Fibroblast of the aortic adventitia (primary cell): Measurements from ENCODE around the gene TNRC18. TPM values are rescaled to one million over a fixed set of nuclear protein-coding genes. Genes with fewer than 3 reads are reported as not detected.

Source experiments
- DNase-seq: peaks from one replicate; pipeline ENCODE4 v3.0.0-alpha.2; 2010; ENCODE audit warnings: low read depth
- H3K4me3 ChIP-seq: 2 replicates; pipeline ENCODE4 v1.5.1; 2011; ENCODE audit warnings: low read depth, mild to moderate bottlenecking, control low read depth, low read length, moderate library complexity
- CTCF ChIP-seq: IDR thresholded peaks from 2 replicates; pipeline ENCODE4 v1.5.1; 2011; ENCODE audit warnings: mild to moderate bottlenecking, low read length, control low read depth, inconsistent platforms; ENCODE audit not compliant: insufficient read depth
- total RNA-seq: library from RNA; depleted of rRNA; stranded (reverse); fragments of >200 nt; gene quantifications from 2 replicates; pipeline ENCODE4 v1.2.3, GENCODE V29; 2012; ENCODE audit warnings: low replicate concordance

Gene TNRC18
- total RNA-seq, 1 donor = 57.8 TPM

GRCh38 chr7:5429253-5429856, 5.7 kb upstream of the TNRC18 start:
- DNase-seq = peak; percentile 37
- TF ChIP-seq CTCF = no peak
- peak overlapping the region; percentile 91 for H3K4me3 ChIP-seq

- peak overlapping the region; percentile 91 for H3K4me3 ChIP-seq
- peak; percentile 37 for TF ChIP-seq CTCF
- DNase-seq = peak; percentile 93
These were observed 5.0 kb upstream of the TNRC18 start for GRCh38 chr7:5428478-5429252.

- DNase-seq = peak; percentile 62
- TF ChIP-seq CTCF = no peak
These were observed 2.5 kb upstream of the TNRC18 start for GRCh38 chr7:5426226-5426475.

GRCh38 chr7:5425507-5426225, 2.0 kb upstream of the TNRC18 start:
- no peak for TF ChIP-seq CTCF
- peak overlapping the region; percentile 91 for H3K4me3 ChIP-seq
- peak; percentile 92 for DNase-seq

More at GRCh38 chr7:5426226-5426475, 2.5 kb upstream of the TNRC18 start:
- peak overlapping the region; percentile 91 for H3K4me3 ChIP-seq

GRCh38 chr7:5424749-5425506, 1.3 kb upstream of the TNRC18 start:
- peak overlapping the region; percentile 91 for H3K4me3 ChIP-seq
- DNase-seq = peak; percentile 67
- peak; percentile 21 for TF ChIP-seq CTCF

- TF ChIP-seq CTCF = no peak
- peak; percentile 100 for DNase-seq
- peak overlapping the region; percentile 91 for H3K4me3 ChIP-seq
These were observed 528 bp upstream of the TNRC18 start for GRCh38 chr7:5423976-5424748.
